ENCODE data around the gene SH2D4B. TPM values are rescaled to one million over a fixed set of nuclear protein-coding genes. Genes with fewer than 3 reads are reported as not detected.

Gene SH2D4B
- total and polyA plus RNA-seq, 2 of the 13 experiments (the other 11 are each of a cell fraction or from before 2014, with no cell fraction given): not detected

GRCh38 chr10:80491251-80492102 is 46.2 kb upstream of the SH2D4B start (continued):
- no peak for TF ChIP-seq ZNF503 (CRISPR knock-in tag; IDR thresholded peaks at IDR 0.05)
- no peak for TF ChIP-seq BRF2 (CRISPR knock-in tag; IDR thresholded peaks at IDR 0.05)
- no peak for TF ChIP-seq ZBTB4 (CRISPR knock-in tag; IDR thresholded peaks at IDR 0.05; ENCODE audit: borderline replicate concordance)
- peak; percentile 41; the same call in 1 of the 2 replicates for TF ChIP-seq ZNF772 (CRISPR knock-in tag; IDR thresholded peaks at IDR 0.05)
- TF ChIP-seq SOX5 (CRISPR knock-in tag; IDR thresholded peaks at IDR 0.05; ENCODE audit: borderline replicate concordance): peak; percentile 79
- TF ChIP-seq ZNF326 (CRISPR knock-in tag; IDR thresholded peaks at IDR 0.05; ENCODE audit: borderline replicate concordance): no peak
- peak; percentile 54; the same call in 1 of the 2 replicates for TF ChIP-seq TFDP1 (CRISPR knock-in tag; IDR thresholded peaks at IDR 0.05; ENCODE audit: borderline replicate concordance)
- TF ChIP-seq HOXA9 (CRISPR knock-in tag; IDR thresholded peaks at IDR 0.05; ENCODE audit: borderline replicate concordance): no peak
- TF ChIP-seq POLR2G (IDR thresholded peaks at IDR 0.05; ENCODE audit: low read depth, low read length): no peak
- TF ChIP-seq ZFP1 (CRISPR knock-in tag; IDR thresholded peaks at IDR 0.05): no peak
- TF ChIP-seq PLSCR1 (CRISPR knock-in tag; IDR thresholded peaks at IDR 0.05; ENCODE audit: borderline replicate concordance): no peak
- no peak for TF ChIP-seq ESRRA (CRISPR knock-in tag; IDR thresholded peaks at IDR 0.05; ENCODE audit: low read depth)
- TF ChIP-seq TARDBP (CRISPR knock-in tag; IDR thresholded peaks at IDR 0.05): peak; percentile 74; the same call in 1 of the 2 replicates
- TF ChIP-seq ZBTB7A (CRISPR knock-in tag; IDR thresholded peaks at IDR 0.05): peak; percentile 85; the same call in 1 of the 2 replicates
- no peak for TF ChIP-seq NCOA5 (CRISPR knock-in tag; IDR thresholded peaks at IDR 0.05)
- TF ChIP-seq ZNF451 (CRISPR knock-in tag; IDR thresholded peaks at IDR 0.05): no peak
- no peak for TF ChIP-seq BRCA1 (CRISPR knock-in tag; IDR thresholded peaks at IDR 0.05)

Data from HepG2 (cell line).